NCI-H510A (cell line): ENCODE measurements around the gene RCOR1.
A peak's percentile ranks its signal among the peaks of the same experiment; 100 is the strongest.
"Not testable (repeated sequence)": the region's sequence is repeated elsewhere in the genome, so short reads cannot be mapped to it uniquely, and the experiment has no call there.

Experiments used
- DNase-seq: peaks from one replicate; lab custom pipeline; 2025; lab: John Stamatoyannopoulos, UW

Gene RCOR1

GRCh38 chr14:102591944-102592762 is at the start of gene RCOR1:
Gene RCOR1, plus strand, starts transcription at chr14:102592649. Its CDS starts 238 bp downstream, at chr14:102592887.
- DNase-seq = peak; percentile 95

DNA sequence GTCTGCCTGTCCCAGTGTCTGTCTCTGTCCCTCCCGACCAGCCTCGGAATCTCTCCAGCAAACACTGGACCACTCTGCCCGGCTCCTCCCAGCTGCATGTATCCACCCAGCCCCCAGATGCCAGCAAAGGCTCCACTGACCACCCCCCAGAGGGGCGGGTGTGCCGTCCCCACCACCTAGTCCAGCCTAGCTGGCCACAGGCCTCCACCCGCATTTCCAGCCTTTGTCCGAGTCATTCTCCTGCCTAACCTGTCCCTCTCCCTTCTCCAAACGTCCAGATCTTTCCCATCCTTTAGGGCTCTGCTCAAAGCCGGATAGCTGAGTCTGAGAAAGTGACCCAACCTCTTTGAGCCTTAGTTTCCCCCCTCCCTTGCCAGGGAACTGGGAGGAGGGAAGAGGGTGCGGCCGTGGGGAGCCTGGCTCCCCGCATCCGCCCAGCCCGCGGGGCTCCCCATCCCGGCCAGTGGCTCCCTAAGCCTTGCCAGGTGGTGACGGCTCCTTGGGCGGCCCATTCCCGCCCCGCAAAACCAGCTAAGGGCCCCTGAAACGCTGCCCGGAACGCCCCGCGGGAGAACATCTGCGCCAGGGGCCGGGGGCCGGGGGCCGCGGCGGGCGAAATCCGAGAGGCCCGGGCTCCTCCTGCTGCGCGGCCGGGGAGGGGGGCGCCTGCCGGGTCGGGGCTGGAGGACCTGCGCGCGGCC is 48.3 kb upstream of the RCOR1 start:
- DNase-seq = no peak

- no peak for DNase-seq
These were observed 47.5 kb upstream of the RCOR1 start for GRCh38 chr14:102544747-102545460.

- DNase-seq = no peak
These were observed 46.8 kb upstream of the RCOR1 start for GRCh38 chr14:102545461-102546265.

DNA sequence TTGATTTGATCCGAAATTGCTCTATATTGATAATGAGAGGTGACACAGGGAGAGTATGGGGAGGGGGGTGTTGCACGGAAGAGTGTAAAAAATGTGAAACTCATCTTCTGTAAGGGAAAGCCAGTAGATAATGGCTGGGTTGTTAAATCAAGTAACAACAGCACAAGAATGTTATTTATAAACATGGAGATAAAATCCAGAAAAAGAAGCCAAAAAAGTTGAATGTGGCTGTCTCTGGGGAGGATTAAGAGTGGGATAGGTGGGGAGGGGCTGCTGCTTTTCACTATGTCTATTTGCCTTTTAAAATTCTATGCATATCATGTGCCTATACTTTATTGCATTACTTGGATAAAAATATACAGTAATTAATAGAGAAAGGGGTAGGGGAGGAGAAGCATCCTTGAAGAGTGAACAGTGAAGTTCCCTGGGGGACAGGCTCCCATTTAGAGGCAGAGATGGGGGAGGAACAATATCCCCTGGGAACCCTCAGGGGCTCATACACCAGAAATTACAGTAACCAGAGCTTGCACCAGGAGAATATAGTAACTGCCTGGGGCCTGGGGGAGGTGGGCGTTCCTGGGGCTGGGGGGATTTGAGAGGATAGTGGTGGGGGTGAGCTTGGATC is 43.7 kb upstream of the RCOR1 start:
- DNase-seq = no peak

DNA sequence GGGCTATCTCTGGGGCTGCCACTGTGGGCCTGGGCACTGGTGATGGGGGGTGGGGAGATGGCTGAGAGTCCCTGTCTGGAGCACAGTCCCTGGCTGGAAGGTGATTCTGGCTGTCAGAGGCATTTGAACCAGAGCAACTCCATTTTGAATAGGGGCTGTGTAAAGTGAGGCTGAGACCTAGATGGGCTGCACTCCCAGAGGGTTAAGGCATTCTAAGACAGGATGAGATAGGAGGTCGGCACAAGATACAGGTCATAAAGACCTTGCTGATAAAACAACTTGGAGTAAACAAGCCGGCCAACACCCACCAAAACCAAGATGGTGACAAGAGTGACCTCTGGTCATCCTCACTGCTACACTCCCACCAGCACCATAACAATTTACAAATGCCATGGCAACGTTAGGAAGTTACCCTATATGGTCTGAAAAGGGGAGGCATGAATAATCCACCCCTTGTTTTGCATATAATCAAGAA is 41.5 kb upstream of the RCOR1 start:
- not testable (repeated sequence) for DNase-seq

DNA sequence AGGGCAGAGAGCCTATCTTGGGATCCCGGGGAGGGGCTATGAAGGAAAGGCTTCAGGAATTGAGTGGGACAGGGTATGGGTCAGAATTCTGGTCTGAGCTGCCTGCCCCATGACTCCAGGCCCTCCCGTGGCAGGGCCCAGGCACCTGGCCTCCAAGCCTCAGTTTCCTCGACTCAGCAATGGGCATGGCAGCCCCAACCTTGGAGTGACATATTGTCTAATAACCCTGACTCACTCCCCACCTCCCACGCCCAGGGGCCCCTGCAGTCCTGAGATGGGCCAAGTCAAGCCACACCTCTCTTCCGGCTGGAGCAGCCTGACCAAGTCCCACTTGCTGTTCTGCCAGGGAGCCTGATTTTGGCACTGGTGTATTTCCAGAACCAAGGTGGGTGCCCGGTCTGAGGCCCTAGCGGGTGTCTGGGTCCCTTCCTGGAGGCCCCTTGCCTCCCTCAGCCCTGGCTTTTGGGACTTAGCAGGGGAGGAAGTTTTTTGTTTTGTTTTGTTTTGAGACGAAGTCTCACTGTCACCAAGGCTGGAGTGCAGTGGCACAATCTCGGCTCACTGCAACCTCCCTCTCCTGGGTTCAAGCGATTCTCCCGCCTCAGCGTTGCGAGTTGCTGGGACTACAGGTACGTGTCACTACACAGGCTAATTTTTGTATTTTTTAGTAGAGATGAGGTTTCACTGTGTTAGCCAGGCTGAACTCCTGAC is 40.3 kb upstream of the RCOR1 start:
- DNase-seq = no peak

GRCh38 chr14:102554821-102555819 is 37.3 kb upstream of the RCOR1 start:
- DNase-seq = no peak

DNA sequence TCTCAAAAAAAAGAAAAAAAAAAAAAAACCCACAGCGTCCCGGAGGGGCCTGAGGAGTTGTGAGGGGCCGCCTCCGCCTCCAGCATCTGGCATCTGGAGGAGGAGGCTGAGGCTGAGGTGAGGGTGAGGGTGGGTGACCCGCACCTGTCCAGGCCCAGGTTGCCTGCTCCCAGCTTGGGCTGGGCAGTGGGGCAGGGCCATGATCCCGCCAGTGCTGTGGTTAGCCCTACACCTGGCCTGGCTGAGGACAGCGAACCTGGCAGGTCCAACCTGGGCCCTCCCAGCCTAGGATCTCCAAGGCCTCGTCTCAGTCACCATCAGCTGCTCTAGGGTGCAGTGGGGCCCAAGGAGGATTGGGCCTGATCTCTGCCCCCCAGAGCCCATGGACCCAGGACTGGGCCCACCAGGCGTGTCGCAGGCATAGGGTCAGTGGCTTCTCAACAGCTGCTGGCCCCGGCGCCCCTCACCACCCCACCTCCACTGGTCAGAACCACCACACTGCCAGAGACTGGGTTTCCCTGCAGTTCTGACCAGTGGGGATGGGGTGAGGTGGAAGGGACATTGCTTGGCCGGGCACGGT is 36.3 kb upstream of the RCOR1 start:
- no peak for DNase-seq

DNA sequence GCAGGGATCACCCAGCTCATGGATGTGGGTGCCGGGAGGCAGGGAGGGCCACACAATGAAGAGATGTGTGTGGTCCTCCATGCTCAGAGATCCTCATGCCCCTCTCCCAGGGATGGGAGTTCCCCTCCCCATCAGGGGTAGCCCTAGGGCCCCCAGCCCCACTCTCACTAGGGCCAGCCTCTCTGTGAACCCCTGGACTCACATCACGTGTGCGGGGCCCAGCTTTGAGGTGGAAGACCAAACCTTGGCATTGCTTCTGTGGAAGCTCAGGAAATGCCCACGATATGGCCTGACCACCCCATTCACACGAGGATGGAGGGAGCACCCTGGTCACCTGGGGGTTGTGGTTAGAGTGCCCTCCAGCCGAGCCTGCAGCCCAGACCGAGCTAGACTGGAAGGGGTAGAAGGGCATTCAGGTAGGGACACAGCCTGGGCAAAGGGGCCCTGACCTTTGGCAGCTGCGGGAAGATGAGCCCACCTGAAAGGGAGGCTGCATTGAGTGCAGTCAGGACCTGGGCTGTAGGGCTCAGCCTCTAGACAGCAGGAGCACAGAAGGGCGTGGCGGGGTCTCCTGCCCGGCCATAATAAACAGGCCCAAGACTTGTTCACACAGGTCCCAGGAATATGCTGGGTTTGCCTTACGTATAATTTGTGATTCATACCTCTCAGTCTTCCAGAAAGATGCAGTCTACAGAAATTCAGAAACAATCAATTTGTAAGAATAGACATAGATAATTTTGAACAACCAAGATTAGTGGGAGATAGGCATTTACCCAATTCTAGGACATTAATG is 34.8 kb upstream of the RCOR1 start:
- no peak for DNase-seq

DNA sequence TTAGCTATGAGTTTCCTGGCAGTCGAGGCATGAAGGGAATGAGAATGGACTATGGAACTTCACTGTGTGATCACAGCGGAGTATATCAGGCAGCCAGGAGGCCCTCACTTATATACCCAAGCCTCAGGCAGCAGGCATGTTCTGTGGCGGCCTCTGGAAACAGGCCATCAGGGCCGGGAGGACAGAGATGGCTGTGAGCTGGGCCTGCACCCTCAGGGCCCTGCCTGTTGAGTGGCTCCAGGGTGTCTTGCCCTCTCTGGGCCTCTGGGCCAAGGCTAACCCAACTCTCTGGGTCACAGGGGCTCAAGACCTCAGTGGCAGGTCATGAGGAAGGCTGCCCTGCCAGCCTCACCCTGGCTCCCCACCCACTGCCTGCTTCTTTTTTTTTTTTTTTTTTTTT is 33.9 kb upstream of the RCOR1 start:
- DNase-seq = no peak

- DNase-seq = no peak
These were observed 31.8 kb upstream of the RCOR1 start for GRCh38 chr14:102560458-102561261.

DNA sequence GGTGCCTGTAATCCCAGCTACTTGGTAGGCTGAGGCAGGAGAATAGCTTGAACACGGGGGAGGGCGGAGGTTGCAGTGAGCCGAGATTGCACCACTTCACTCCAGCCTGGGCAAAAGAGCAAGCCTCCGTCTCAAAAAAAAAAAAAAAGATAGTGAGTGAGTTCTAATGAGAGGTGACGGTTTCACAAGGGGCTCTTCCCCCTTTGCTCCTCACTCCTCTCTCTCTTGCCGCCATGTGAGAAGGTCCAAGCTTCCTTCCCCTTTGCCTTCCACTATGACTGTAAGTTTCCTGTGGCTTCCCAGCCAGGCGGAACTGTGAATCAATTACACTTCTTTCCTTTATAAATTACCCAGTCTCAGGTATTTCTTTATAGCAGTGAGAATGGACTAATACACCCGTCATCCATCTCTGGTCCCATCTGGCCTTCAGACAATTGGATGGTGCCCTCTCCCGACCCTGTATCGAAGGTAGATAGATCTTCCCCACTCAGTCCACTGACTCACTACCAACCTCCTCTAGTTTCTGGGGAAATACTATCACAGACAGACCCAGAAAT is 27.0 kb upstream of the RCOR1 start:
- no peak for DNase-seq

DNA sequence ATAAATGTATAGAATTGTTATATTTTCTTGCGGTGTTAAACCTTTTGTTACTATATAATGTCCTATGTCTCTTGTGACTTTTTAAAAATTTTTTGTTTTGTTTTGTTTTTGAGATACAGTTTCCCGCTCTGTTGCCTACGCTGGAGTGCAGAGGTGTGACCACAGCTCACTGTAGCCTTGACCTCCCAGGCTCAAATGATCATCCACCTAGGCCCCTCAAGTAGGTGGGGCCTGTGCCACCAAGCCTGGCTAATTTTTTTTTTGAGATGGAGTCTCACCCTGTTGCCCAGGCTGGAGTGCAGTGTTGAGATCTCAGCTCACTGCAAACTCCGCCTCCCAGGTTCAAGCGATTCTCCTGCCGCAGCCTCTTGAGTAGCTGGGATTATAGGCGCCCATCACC is 26.5 kb upstream of the RCOR1 start:
- no peak for DNase-seq

GRCh38 chr14:102568115-102568614 is 24.3 kb upstream of the RCOR1 start:
- no peak for DNase-seq

- no peak for DNase-seq
These were observed 22.0 kb upstream of the RCOR1 start for GRCh38 chr14:102570334-102570995.
